ENCODE data around the gene NAT8L.
"Not testable (repeated sequence)": the region's sequence is repeated elsewhere in the genome, so short reads cannot be mapped to it uniquely, and the experiment has no call there.

Gene NAT8L

GRCh38 chr4:2059046-2059725 is at the start of gene NAT8L:
Gene NAT8L, plus strand, starts transcription at chr4:2059327. Its CDS starts 185 bp downstream, at chr4:2059512.
- peak; percentile 2 for DNase-seq

- peak; percentile 57 for DNase-seq
Measured at GRCh38 chr4:2009651-2010233, 49.4 kb upstream of the NAT8L start.

- no peak for DNase-seq
Measured at GRCh38 chr4:2011583-2011982, 47.5 kb upstream of the NAT8L start.

GRCh38 chr4:2015008-2015407 is 44.1 kb upstream of the NAT8L start:
- DNase-seq: no peak

- DNase-seq: not testable (repeated sequence)
Measured at GRCh38 chr4:2021358-2022018, 37.6 kb upstream of the NAT8L start.

- no peak for DNase-seq
Measured at GRCh38 chr4:2024683-2025082, 34.4 kb upstream of the NAT8L start.

GRCh38 chr4:2025817-2026216 is 33.3 kb upstream of the NAT8L start:
- no peak for DNase-seq

- not testable (repeated sequence) for DNase-seq
Measured at GRCh38 chr4:2027120-2027519, 32.0 kb upstream of the NAT8L start.

- DNase-seq: not testable (repeated sequence)
Measured at GRCh38 chr4:2031161-2031560, 28.0 kb upstream of the NAT8L start.

GRCh38 chr4:2036327-2036726 is 22.8 kb upstream of the NAT8L start:
- no peak for DNase-seq

GRCh38 chr4:2036866-2037265 is 22.3 kb upstream of the NAT8L start:
- DNase-seq: no peak

GRCh38 chr4:2040391-2041238 is 18.5 kb upstream of the NAT8L start:
- DNase-seq: no peak

GRCh38 chr4:2041239-2042130 is 17.6 kb upstream of the NAT8L start:
- DNase-seq: peak; percentile 47

GRCh38 chr4:2042204-2042946 is 16.8 kb upstream of the NAT8L start:
- no peak for DNase-seq

GRCh38 chr4:2042947-2043395 is 16.2 kb upstream of the NAT8L start:
- DNase-seq: no peak

- DNase-seq: no peak
Measured at GRCh38 chr4:2043396-2044118, 15.6 kb upstream of the NAT8L start.

GRCh38 chr4:2044119-2044485 is 15.0 kb upstream of the NAT8L start:
- no peak for DNase-seq

- DNase-seq: no peak
Measured at GRCh38 chr4:2044542-2045517, 14.3 kb upstream of the NAT8L start.

- no peak for DNase-seq
Measured at GRCh38 chr4:2045518-2045951, 13.6 kb upstream of the NAT8L start.
